GM12878 (cell line): ENCODE results near the gene MTMR4.

Experiments used
- ATF7 ChIP-seq: fragments of 450-650 bp; IDR thresholded peaks from 2 replicates; pipeline ENCODE4 v1.6.1; 2016; ENCODE audit warnings: low read depth, mild to moderate bottlenecking
- TF ChIP-seq, protein P1 (sequence below), 3 experiments: IDR thresholded peaks in 2 of 3; conservative IDR thresholded peaks in 1 of 3; 2 replicates each; pipeline ENCODE4 v1.5.1; 2011; ENCODE audit warnings: low read depth in 3 of 3, low read length in 3 of 3, mild to moderate bottlenecking in 3 of 3, control low read depth in 2 of 3, moderate library complexity in 2 of 3, inconsistent platforms in 1 of 3, mixed read lengths in 1 of 3; ENCODE audit not compliant: control insufficient read depth in 2 of 3, insufficient read depth in 1 of 3; ENCODE audit errors: extremely low read depth in 1 of 3
- TF ChIP-seq, protein P2 (sequence below): fragments of 450-650 bp; IDR thresholded peaks from 2 replicates; pipeline ENCODE4 v1.6.1; 2016; ENCODE audit warnings: mild to moderate bottlenecking

DNA sequence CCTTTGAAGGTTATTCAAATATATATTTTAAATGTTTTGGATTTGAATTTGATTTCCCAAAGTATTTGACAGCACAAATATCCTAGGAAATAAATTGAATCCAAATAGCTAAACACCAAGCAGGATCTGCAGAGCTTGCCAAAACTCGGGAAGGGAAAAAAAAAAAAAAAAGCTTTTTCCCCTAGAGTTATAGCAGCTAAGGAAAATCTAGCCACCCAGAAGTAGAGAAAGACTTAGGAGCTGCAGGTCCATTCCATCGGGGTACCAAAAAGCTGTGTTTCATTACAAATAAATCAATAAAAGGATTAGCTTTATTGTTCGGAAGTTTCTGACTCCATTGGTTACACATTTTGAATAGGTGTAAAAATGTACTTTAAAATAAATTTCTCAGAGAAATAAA, 45.5 kb downstream of the MTMR4 start:
- no peak for TF ChIP-seq ATF7
- TF ChIP-seq, protein P1, sequence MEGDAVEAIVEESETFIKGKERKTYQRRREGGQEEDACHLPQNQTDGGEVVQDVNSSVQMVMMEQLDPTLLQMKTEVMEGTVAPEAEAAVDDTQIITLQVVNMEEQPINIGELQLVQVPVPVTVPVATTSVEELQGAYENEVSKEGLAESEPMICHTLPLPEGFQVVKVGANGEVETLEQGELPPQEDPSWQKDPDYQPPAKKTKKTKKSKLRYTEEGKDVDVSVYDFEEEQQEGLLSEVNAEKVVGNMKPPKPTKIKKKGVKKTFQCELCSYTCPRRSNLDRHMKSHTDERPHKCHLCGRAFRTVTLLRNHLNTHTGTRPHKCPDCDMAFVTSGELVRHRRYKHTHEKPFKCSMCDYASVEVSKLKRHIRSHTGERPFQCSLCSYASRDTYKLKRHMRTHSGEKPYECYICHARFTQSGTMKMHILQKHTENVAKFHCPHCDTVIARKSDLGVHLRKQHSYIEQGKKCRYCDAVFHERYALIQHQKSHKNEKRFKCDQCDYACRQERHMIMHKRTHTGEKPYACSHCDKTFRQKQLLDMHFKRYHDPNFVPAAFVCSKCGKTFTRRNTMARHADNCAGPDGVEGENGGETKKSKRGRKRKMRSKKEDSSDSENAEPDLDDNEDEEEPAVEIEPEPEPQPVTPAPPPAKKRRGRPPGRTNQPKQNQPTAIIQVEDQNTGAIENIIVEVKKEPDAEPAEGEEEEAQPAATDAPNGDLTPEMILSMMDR (IDR thresholded peaks at IDR 0.05 in 2 of 3, conservative IDR thresholded peaks at IDR 0.05 in 1 of 3; ENCODE audit: control insufficient read depth in 2 of 3, extremely low read depth in 1 of 3, insufficient read depth in 1 of 3, low read depth in 3 of 3, low read length in 3 of 3): no peak
- TF ChIP-seq, protein P2, sequence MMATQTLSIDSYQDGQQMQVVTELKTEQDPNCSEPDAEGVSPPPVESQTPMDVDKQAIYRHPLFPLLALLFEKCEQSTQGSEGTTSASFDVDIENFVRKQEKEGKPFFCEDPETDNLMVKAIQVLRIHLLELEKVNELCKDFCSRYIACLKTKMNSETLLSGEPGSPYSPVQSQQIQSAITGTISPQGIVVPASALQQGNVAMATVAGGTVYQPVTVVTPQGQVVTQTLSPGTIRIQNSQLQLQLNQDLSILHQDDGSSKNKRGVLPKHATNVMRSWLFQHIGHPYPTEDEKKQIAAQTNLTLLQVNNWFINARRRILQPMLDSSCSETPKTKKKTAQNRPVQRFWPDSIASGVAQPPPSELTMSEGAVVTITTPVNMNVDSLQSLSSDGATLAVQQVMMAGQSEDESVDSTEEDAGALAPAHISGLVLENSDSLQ: no peak
